Measurements from ENCODE around the gene PRKCE. TPM values are rescaled to one million over a fixed set of nuclear protein-coding genes. Genes with fewer than 3 reads are reported as not detected.
A peak's percentile ranks its signal among the peaks of the same experiment; 100 is the strongest.

Gene PRKCE
- total and polyA plus RNA-seq, 4 experiments from 2014 or later = 1.8 to 21.7 (median 11.0) TPM

DNA sequence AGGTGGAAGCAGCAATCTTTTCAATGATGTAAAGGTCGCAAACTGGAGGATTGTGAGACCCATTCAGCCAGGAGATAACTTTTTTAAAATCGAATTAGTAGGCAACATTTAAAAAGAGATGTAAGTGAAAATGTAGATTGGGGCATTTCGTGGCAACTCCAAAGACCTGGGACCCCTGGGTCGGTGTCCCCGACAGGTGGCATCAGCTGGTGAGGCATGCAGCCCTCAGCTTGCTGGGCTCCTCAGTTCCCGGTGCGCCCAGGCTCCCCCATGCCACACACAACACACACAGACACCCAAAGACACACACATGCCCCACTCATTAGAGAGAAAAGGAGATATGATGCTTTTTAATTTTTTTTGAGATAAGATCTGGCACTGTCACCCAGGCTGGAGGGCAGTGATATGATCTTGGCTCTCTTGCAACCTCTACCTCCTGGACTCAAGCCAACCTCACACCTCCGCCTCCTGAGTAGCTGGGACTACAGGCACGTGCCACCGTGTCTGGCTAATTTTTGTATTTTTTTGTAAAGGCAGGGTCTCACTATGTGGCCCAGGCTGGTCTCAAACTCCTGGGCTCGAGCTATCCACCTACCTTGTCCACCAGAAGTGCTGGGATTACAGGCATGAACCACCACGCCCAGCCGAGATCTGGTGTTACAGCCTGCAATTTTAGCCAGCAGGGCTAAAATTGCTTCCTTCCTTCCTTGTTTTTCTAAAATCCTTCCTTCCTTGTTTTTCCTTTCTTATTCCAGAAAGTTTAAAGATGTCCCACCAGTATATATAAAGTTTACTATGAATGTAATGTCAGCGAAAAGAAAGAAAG is 523.1 kb downstream of the PRKCE start:
- POLR2A ChIA-PET (ENCODE audit: partially characterized antibody) = no interaction called here
- H3K27me3 Mint-ChIP-seq = no peaks in the 10 kb centered on the region
- Histone ChIP-seq H3K27me3 (ENCODE audit: insufficient read depth, low read length) (no peaks in the 10 kb centered on the region), H3K9me3 (ENCODE audit: control insufficient read depth in 1 of 2, low read length in 2 of 2) (no peaks in the 10 kb centered on the region), H3K36me3 (ENCODE audit: insufficient read depth, low read length) (no peaks in the 10 kb centered on the region), H3K27ac (ENCODE audit: low read depth, low read length) (no peak overlapping the region), H3K4me3 (ENCODE audit: low read length in 2 of 2) (no peak overlapping the region), H3K4me1 (ENCODE audit: insufficient read depth, low read length) (peaks cover 10% of the 10 kb centered on the region)
- peaks cover 0 to 2% (median 0%) of the 10 kb centered on the region in 8 donors for H3K9me3 Mint-ChIP-seq
- H3K36me3 Mint-ChIP-seq = no peaks in the 10 kb centered on the region
- no peak overlapping the region for H3K4me3 Mint-ChIP-seq
- CTCF ChIA-PET (ENCODE audit: partially characterized antibody) = interaction anchor here (1.7 kb wide), 1 partner anchor 19 kb away, joined by 3 read pairs; no protein-coding TSS in a partner anchor
- peaks cover 10 to 25% (median 16%) of the 10 kb centered on the region in 4 donors for H3K4me1 Mint-ChIP-seq
- H3K27ac Mint-ChIP-seq = peak overlapping the region in 1 of 7 donors; percentile 52
- intact Hi-C loops (cut with micrococcal nuclease) = no loop called here
- peak in 2 of 5 donors; percentile 9 to 54 for DNase-seq

DNA sequence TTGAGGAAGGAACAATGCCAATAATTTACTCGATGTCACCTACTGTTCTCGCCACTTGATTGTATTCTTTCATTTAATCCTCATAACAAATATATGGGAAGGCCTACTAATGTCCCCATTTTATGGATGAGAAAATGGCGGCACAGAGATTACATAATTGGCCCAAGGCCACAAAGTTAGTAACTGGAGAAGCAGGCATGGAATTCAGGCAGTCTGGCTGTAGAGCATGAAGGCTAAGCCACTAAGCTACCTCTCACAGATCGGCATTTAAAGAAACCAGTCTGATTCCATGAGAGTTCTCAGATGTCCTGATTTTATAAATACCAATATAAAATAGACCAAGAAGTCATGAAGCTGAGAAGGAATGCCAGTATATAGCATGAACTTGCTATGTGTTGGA is 523.9 kb downstream of the PRKCE start:
- POLR2A ChIA-PET (ENCODE audit: partially characterized antibody) = no interaction called here
- H3K4me1 ChIP-seq (ENCODE audit: insufficient read depth, low read length) = peaks cover 10% of the 10 kb centered on the region
- DNase-seq = no peak
- CTCF ChIA-PET (ENCODE audit: partially characterized antibody) = interaction anchor here (1.7 kb wide), 1 partner anchor 19 kb away, joined by 3 read pairs; no protein-coding TSS in a partner anchor
- no peak overlapping the region for H3K4me3 ChIP-seq (ENCODE audit: low read length in 2 of 2)
- H3K4me3 Mint-ChIP-seq = no peak overlapping the region
- H3K9me3 Mint-ChIP-seq = no peaks in the 10 kb centered on the region
- no peaks in the 10 kb centered on the region for H3K36me3 Mint-ChIP-seq
- intact Hi-C loops (cut with micrococcal nuclease) = no loop called here
- no peaks in the 10 kb centered on the region for H3K9me3 ChIP-seq (ENCODE audit: control insufficient read depth in 1 of 2, low read length in 2 of 2)
- H3K27ac ChIP-seq (ENCODE audit: low read depth, low read length) = no peak overlapping the region
- no peaks in the 10 kb centered on the region for H3K27me3 Mint-ChIP-seq
- H3K27me3 ChIP-seq (ENCODE audit: insufficient read depth, low read length) = no peaks in the 10 kb centered on the region
- no peak overlapping the region for H3K27ac Mint-ChIP-seq
- no peaks in the 10 kb centered on the region for H3K36me3 ChIP-seq (ENCODE audit: insufficient read depth, low read length)
- H3K4me1 Mint-ChIP-seq = peaks cover 10 to 25% (median 17%) of the 10 kb centered on the region in 4 donors

DNA sequence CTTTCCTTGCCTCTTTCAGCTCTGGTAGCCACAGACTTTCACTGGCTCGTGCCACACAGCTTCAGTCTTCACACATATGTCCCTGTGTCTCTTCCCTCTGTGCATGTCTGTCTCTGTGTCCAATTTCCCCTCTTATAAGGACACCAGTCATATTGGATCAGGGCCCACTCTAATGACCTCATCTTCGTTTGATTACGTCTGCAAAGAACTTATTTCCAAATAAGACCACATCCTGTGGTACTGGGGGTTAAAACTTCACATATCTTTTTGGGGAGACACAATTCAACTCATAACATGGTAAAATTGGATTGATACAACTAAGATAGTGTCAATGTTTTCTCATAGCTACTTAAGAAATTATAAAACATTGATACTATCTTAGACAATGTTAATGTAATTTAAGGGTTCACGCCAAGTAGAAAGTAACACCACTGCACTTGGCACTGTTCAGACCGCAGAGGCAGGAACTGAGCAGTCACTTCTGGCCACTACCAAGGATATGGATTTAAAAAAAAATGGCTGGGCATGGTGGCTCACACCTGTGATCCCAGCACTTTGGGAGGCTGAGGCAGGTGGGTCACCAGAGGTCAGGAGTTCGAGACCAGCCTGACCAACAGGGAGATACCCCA is 526.1 kb downstream of the PRKCE start:
- H3K36me3 Mint-ChIP-seq = no peaks in the 10 kb centered on the region
- H3K4me1 ChIP-seq (ENCODE audit: insufficient read depth, low read length) = peaks cover 10% of the 10 kb centered on the region
- intact Hi-C loops (cut with micrococcal nuclease) = no loop called here
- H3K27ac ChIP-seq (ENCODE audit: low read depth, low read length) = no peak overlapping the region
- no peaks in the 10 kb centered on the region for H3K27me3 ChIP-seq (ENCODE audit: insufficient read depth, low read length)
- H3K4me3 ChIP-seq (ENCODE audit: low read length in 2 of 2) = no peak overlapping the region
- DNase-seq = peak in 1 of 5 donors; percentile 2
- POLR2A ChIA-PET (ENCODE audit: partially characterized antibody) = no interaction called here
- no peaks in the 10 kb centered on the region for H3K9me3 Mint-ChIP-seq
- H3K9me3 ChIP-seq (ENCODE audit: control insufficient read depth in 1 of 2, low read length in 2 of 2) = no peaks in the 10 kb centered on the region
- CTCF ChIA-PET (ENCODE audit: partially characterized antibody) = no interaction called here
- no peaks in the 10 kb centered on the region for H3K36me3 ChIP-seq (ENCODE audit: insufficient read depth, low read length)
- peaks cover 10 to 25% (median 17%) of the 10 kb centered on the region in 4 donors for H3K4me1 Mint-ChIP-seq
- no peaks in the 10 kb centered on the region for H3K27me3 Mint-ChIP-seq
- no peak overlapping the region for H3K4me3 Mint-ChIP-seq
- peak overlapping the region in 4 of 7 donors; percentile 1 to 31 (median 30) for H3K27ac Mint-ChIP-seq

DNA sequence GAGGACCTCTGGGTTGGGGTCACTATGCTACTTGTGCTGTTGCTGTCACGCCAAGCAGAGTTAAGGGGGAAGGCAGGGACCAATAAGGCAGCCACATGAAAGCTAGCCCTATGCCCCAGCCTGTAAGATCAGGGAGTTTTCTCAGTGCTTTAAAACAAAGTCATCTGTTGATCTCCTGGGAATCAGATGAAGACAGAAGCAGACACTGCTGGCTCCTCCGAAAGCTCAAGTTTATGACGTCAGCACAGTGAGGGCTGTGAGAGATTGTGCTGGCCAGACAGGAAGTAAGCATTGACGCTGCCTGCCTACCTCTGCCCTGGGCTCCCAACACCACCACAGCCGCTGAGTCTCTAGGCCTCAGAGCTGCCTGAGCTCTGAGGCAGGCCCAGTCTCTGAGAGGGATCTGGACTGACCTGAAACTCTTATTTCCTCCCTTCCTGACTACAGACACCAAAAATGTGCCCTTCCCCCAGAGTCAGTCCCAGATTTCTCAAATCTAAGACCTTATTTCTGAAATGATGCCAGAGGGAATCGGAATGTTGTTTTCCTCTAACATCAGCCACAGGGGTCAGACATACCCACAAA is 527.7 kb downstream of the PRKCE start:
- intact Hi-C loops (cut with micrococcal nuclease) = no loop called here
- no peaks in the 10 kb centered on the region for H3K9me3 Mint-ChIP-seq
- H3K27ac Mint-ChIP-seq = peak overlapping the region; percentile 63 to 88 (median 82)
- peaks cover 10 to 23% (median 14%) of the 10 kb centered on the region in 4 donors for H3K4me1 Mint-ChIP-seq
- Histone ChIP-seq H3K27me3 (ENCODE audit: insufficient read depth, low read length) (no peaks in the 10 kb centered on the region), H3K9me3 (ENCODE audit: control insufficient read depth in 1 of 2, low read length in 2 of 2) (no peaks in the 10 kb centered on the region), H3K4me3 (ENCODE audit: low read length in 2 of 2) (no peak overlapping the region), H3K36me3 (ENCODE audit: insufficient read depth, low read length) (no peaks in the 10 kb centered on the region), H3K27ac (ENCODE audit: low read depth, low read length) (no peak overlapping the region), H3K4me1 (ENCODE audit: insufficient read depth, low read length) (peaks cover 10% of the 10 kb centered on the region)
- H3K36me3 Mint-ChIP-seq = peaks cover 0 to 6% of the 10 kb centered on the region in 2 donors
- peak overlapping the region in 4 of 8 donors; percentile 7 to 33 (median 14) for H3K4me3 Mint-ChIP-seq
- ChIA-PET CTCF (ENCODE audit: partially characterized antibody) (no interaction called here), POLR2A (ENCODE audit: partially characterized antibody) (no interaction called here)
- no peaks in the 10 kb centered on the region for H3K27me3 Mint-ChIP-seq
- peak; percentile 48 to 84 (median 60) for DNase-seq

DNA sequence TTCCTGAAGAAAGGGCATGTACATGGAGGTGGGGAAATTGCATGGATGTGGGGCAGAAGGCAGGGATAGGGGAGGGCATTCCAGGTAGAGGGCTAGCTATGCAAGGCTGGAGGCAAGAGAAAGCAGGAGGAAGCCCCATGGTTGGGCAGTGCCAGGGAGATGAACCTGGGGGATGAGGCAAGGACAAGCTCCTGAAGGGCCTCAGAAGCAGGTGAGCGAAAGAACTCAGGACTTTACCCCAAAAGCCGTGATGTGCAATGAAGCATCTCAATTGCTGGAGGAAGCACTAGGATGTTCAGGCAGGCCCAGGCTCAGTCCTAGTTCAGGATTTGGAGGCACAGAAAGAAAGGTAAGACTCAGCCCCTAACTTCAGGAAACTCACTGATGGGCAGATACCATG is 528.7 kb downstream of the PRKCE start:
- Histone ChIP-seq H3K4me3 (ENCODE audit: low read length in 2 of 2) (no peak overlapping the region), H3K36me3 (ENCODE audit: insufficient read depth, low read length) (no peaks in the 10 kb centered on the region), H3K27ac (ENCODE audit: low read depth, low read length) (no peak overlapping the region), H3K9me3 (ENCODE audit: control insufficient read depth in 1 of 2, low read length in 2 of 2) (no peaks in the 10 kb centered on the region), H3K4me1 (ENCODE audit: insufficient read depth, low read length) (peaks cover 10% of the 10 kb centered on the region), H3K27me3 (ENCODE audit: insufficient read depth, low read length) (no peaks in the 10 kb centered on the region)
- Mint-ChIP-seq H3K4me1 (peaks cover 9 to 19% (median 11%) of the 10 kb centered on the region in 4 donors), H3K36me3 (peaks cover 3 to 11% of the 10 kb centered on the region in 2 donors), H3K9me3 (no peaks in the 10 kb centered on the region), H3K4me3 (no peak overlapping the region), H3K27me3 (no peaks in the 10 kb centered on the region), H3K27ac (peak overlapping the region in 4 of 7 donors; percentile 15 to 60 (median 30))
- no peak for DNase-seq
- intact Hi-C loops (cut with micrococcal nuclease) = no loop called here
- ChIA-PET POLR2A (ENCODE audit: partially characterized antibody) (no interaction called here), CTCF (ENCODE audit: partially characterized antibody) (no interaction called here)

DNA sequence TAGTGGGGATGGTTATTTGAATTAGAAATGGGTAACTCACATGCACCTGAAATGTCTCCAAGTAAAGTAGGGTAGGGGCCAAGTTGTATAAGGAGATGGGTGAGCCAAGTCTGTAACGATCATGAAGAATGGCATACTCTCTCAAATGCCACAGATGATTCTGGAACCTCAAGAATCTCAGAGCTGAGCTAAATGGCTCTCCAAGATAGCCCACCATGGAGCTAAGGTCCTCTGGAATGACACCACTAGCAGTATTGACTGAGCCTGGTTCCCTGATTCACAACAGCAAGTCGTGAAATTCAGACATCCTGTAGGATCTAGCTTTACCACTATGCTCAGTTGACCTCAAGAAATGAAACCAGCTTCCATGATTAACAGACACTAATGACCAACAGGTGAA is 529.8 kb downstream of the PRKCE start:
- POLR2A ChIA-PET (ENCODE audit: partially characterized antibody) = no interaction called here
- peaks cover 6 to 18% of the 10 kb centered on the region in 2 donors for H3K36me3 Mint-ChIP-seq
- peaks cover 9 to 19% (median 11%) of the 10 kb centered on the region in 4 donors for H3K4me1 Mint-ChIP-seq
- no peak overlapping the region for H3K4me3 Mint-ChIP-seq
- Histone ChIP-seq H3K27ac (ENCODE audit: low read depth, low read length) (no peak overlapping the region), H3K27me3 (ENCODE audit: insufficient read depth, low read length) (no peaks in the 10 kb centered on the region), H3K4me1 (ENCODE audit: insufficient read depth, low read length) (peaks cover 10% of the 10 kb centered on the region), H3K9me3 (ENCODE audit: control insufficient read depth in 1 of 2, low read length in 2 of 2) (no peaks in the 10 kb centered on the region), H3K36me3 (ENCODE audit: insufficient read depth, low read length) (no peaks in the 10 kb centered on the region), H3K4me3 (ENCODE audit: low read length in 2 of 2) (no peak overlapping the region)
- no peak for DNase-seq
- H3K27me3 Mint-ChIP-seq = no peaks in the 10 kb centered on the region
- intact Hi-C loops (cut with micrococcal nuclease) = no loop called here
- no peaks in the 10 kb centered on the region for H3K9me3 Mint-ChIP-seq
- H3K27ac Mint-ChIP-seq = peak overlapping the region in 1 of 7 donors; percentile 32
- CTCF ChIA-PET (ENCODE audit: partially characterized antibody) = no interaction called here

Measured in CD4-positive, alpha-beta memory T cell (primary cell).